ENCODE measurements around the gene PRKCE. TPM values are rescaled to one million over a fixed set of nuclear protein-coding genes. Genes with fewer than 3 reads are reported as not detected.

The PRKCE gene
- total and polyA plus RNA-seq, 2 experiments from 2014 or later, result 9.6 to 11.9 TPM

DNA sequence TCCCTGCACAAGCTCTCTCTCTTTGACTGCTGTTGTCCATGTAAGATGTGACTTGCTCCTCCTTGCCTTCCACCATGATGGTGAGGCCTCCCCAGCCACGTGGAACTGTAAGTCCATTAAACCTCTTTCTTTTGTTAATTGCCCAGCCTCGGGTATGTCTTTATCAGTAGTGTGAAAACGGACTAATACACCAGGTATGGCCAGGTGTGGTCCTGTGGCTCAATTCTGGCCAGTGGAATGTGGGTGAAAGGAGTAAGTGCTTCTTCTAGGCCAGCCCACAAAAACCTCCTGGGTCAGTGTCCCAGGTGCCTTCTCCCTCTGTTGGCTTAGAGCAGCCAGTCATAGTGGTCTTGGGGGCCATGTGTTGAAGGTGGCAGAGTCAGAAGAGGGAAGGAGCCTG, 57.0 kb downstream of the PRKCE start:
- no peaks in the 10 kb centered on the region for H4K20me1 ChIP-seq (ENCODE audit: insufficient read depth, poor library complexity, severe bottlenecking)
- WGBS (ENCODE audit: low lambda C conversion rate, missing lambda C conversion rate), result 86% methylated on average over 3 of the region's 3 CpGs
- no peaks in the 10 kb centered on the region for H3K9me2 ChIP-seq (replicated peaks; ENCODE audit: insufficient read depth)

DNA sequence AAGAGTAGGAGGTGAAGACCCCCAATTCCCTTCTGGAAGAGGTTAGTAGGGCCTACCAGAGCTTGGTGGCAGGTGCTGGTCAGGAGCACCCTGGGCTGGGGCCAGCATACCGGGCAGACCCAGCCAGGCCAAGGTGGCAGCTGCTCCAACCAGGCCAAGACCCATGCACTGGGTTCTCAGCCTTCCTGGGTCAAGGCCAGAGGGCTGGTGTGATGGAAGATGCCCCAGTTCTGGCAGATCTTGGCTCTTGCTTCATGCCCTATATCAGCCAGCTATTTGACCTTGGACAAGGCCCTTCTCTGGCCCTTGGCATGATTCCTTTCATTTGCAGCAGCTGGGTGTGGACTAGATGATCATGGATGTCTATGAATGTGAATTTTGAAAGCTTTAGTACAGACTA, 57.7 kb downstream of the PRKCE start:
- Histone ChIP-seq H3K9me2 (replicated peaks; ENCODE audit: insufficient read depth) (no peaks in the 10 kb centered on the region), H3K4me2 (no peak overlapping the region), H3K4me1 (ENCODE audit: insufficient read depth) (no peaks in the 10 kb centered on the region), H2AFZ (no peak overlapping the region), H4K20me1 (ENCODE audit: insufficient read depth, poor library complexity, severe bottlenecking) (no peaks in the 10 kb centered on the region), H3K27ac (no peak overlapping the region), H3K36me3 (replicated peaks; ENCODE audit: insufficient read depth, low read depth) (no peaks in the 10 kb centered on the region), H3K4me3 (no peak overlapping the region), H3K79me2 (no peaks in the 10 kb centered on the region), H3K27me3 (no peaks in the 10 kb centered on the region), H3K9me3 (ENCODE audit: low read depth) (no peaks in the 10 kb centered on the region)
- no peak for TF ChIP-seq CTCF (IDR thresholded peaks at IDR 0.05; ENCODE audit: poor library complexity)
- 100% methylated on average over 1 of the region's 1 CpG for WGBS (ENCODE audit: low lambda C conversion rate, missing lambda C conversion rate)
- no peak for DNase-seq (ENCODE audit: low spot score)

More for the DNA sequence above, 57.0 kb downstream of the PRKCE start:
- no peak for DNase-seq (ENCODE audit: low spot score)
- no peaks in the 10 kb centered on the region for H3K79me2 ChIP-seq
- H3K9me3 ChIP-seq (ENCODE audit: low read depth), result no peaks in the 10 kb centered on the region
- no peak overlapping the region for H2AFZ ChIP-seq
- H3K4me3 ChIP-seq, result no peak overlapping the region
- H3K4me1 ChIP-seq (ENCODE audit: insufficient read depth), result no peaks in the 10 kb centered on the region
- H3K4me2 ChIP-seq, result no peak overlapping the region
- no peaks in the 10 kb centered on the region for H3K27me3 ChIP-seq
- TF ChIP-seq EZH2 (IDR thresholded peaks at IDR 0.05; ENCODE audit: borderline replicate concordance) (no peak), EZH2phosphoT487 (IDR thresholded peaks at IDR 0.05; ENCODE audit: low read depth, severe bottlenecking, unreplicated experiment) (no peak), CTCF (IDR thresholded peaks at IDR 0.05; ENCODE audit: poor library complexity) (no peak)
- H3K27ac ChIP-seq, result no peak overlapping the region
- H3K36me3 ChIP-seq (replicated peaks; ENCODE audit: insufficient read depth, low read depth), result no peaks in the 10 kb centered on the region

DNA sequence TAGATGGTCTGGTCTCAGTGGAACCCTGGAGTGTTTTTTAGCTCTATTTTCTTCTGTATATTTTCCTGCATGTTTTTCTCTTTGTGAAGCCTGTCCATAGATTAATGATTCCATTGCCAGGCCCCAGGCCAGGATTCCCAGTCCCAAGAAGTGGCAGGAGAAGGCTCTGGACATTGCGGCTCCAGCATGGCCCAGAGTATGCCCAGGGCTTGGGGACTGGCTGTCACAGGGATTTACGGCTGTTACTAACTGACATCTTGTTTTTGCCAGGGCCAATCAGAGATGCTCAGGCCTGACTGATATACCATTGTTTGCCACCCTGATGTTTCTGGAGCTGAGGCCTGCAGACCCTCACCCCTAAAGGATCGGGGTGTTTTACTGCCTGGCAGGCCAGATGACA, 59.0 kb downstream of the PRKCE start:
- 88% methylated on average over 3 of the region's 3 CpGs for WGBS (ENCODE audit: low lambda C conversion rate, missing lambda C conversion rate)

More for the DNA sequence above, 59.0 kb downstream of the PRKCE start:
- DNase-seq (ENCODE audit: low spot score), result no peak
- Histone ChIP-seq H3K4me1 (ENCODE audit: insufficient read depth) (no peaks in the 10 kb centered on the region), H3K9me3 (ENCODE audit: low read depth) (no peaks in the 10 kb centered on the region), H3K27me3 (no peaks in the 10 kb centered on the region), H3K36me3 (replicated peaks; ENCODE audit: insufficient read depth, low read depth) (no peaks in the 10 kb centered on the region), H3K4me3 (no peak overlapping the region), H3K27ac (no peak overlapping the region), H3K79me2 (no peaks in the 10 kb centered on the region), H2AFZ (no peak overlapping the region), H3K9me2 (replicated peaks; ENCODE audit: insufficient read depth) (no peaks in the 10 kb centered on the region), H3K4me2 (no peak overlapping the region), H4K20me1 (ENCODE audit: insufficient read depth, poor library complexity, severe bottlenecking) (no peaks in the 10 kb centered on the region)
- TF ChIP-seq EZH2 (IDR thresholded peaks at IDR 0.05; ENCODE audit: borderline replicate concordance) (no peak), CTCF (IDR thresholded peaks at IDR 0.05; ENCODE audit: poor library complexity) (no peak), EZH2phosphoT487 (IDR thresholded peaks at IDR 0.05; ENCODE audit: low read depth, severe bottlenecking, unreplicated experiment) (no peak)
